PC-9 (cell line): ENCODE data around the gene CDCA5. TPM values are rescaled to one million over a fixed set of nuclear protein-coding genes. Genes with fewer than 3 reads are reported as not detected.

Source experiments
- BruUV-seq: library from RNA; stranded (reverse); fragments of 400-500 nt; replicated peaks from 2 replicates; lab custom pipeline; 2021; lab: Mats Ljungman, UMichigan
- CTCF ChIA-PET: fragments of 300-600 bp; sonication (Branson Sonifier 250); formaldehyde crosslinking; loops from one replicate; lab custom pipeline; 2022; ENCODE audit warnings: antibody characterized with exemption; lab: Charles Lee
- POLR2A ChIA-PET: fragments of 300-600 bp; sonication (Branson Sonifier 250); formaldehyde crosslinking; loops from one replicate; lab custom pipeline; 2022; ENCODE audit warnings: antibody characterized with exemption; ENCODE audit not compliant: unreplicated experiment; lab: Charles Lee
- DNase-seq, 2 experiments: peaks; one replicate each; pipeline versions ENCODE4 v3.0.0 to v3.0.0-alpha.2; 2015 to 2022; ENCODE audit warnings: mixed read lengths in 1 of 2
- H2AFZ ChIP-seq: fragments of 200-600 bp; sonication (generic); 2 replicates; pipeline ENCODE4 v1.8.1; 2017; ENCODE audit warnings: antibody characterized with exemption
- H3F3A ChIP-seq: fragments of 200-600 bp; sonication (generic); 2 replicates; pipeline ENCODE4 v1.8.1; 2017; ENCODE audit warnings: antibody characterized with exemption, mild to moderate bottlenecking, low read depth; ENCODE audit not compliant: insufficient read depth
- H3K27ac ChIP-seq: fragments of 200-600 bp; sonication (generic); 2 replicates; pipeline ENCODE4 v1.6.1; 2016; ENCODE audit warnings: mixed run types
- H3K27me3 ChIP-seq: fragments of 200-600 bp; sonication (generic); 2 replicates; pipeline ENCODE4 v1.6.1; 2016; ENCODE audit warnings: low read depth, mixed run types; ENCODE audit not compliant: insufficient read depth
- H3K36me3 ChIP-seq: fragments of 200-600 bp; sonication (generic); 2 replicates; pipeline ENCODE4 v1.6.1; 2016; ENCODE audit warnings: low read depth, mixed run types
- H3K4me1 ChIP-seq: fragments of 200-600 bp; sonication (generic); replicated peaks from 2 replicates; pipeline ENCODE4 v1.6.1; 2016; ENCODE audit warnings: mixed run types; ENCODE audit not compliant: insufficient read depth
- H3K4me2 ChIP-seq: fragments of 200-600 bp; sonication (generic); 2 replicates; pipeline ENCODE4 v1.6.1; 2017; ENCODE audit warnings: mixed run types
- H3K4me3 ChIP-seq: fragments of 200-600 bp; sonication (generic); 2 replicates; pipeline ENCODE4 v1.6.1; 2016; ENCODE audit warnings: mixed run types
- H3K79me2 ChIP-seq: fragments of 200-600 bp; sonication (generic); 2 replicates; pipeline ENCODE4 v1.6.1; 2017; ENCODE audit warnings: low read depth, mixed run types
- H3K9me2 ChIP-seq: fragments of 200-600 bp; sonication (generic); 2 replicates; pipeline ENCODE4 v1.8.1; 2017; ENCODE audit warnings: mild to moderate bottlenecking; ENCODE audit not compliant: insufficient read depth
- H3K9me3 ChIP-seq: fragments of 200-600 bp; sonication (generic); 2 replicates; pipeline ENCODE4 v1.8.1; 2016; ENCODE audit warnings: low read depth; ENCODE audit not compliant: insufficient read depth
- H4K20me1 ChIP-seq: fragments of 200-600 bp; sonication (generic); 2 replicates; pipeline ENCODE4 v1.8.1; 2017; ENCODE audit not compliant: insufficient read depth
- CTCF ChIP-seq: fragments of 200-600 bp; sonication (generic); conservative IDR thresholded peaks from 2 replicates; pipeline ENCODE4 v1.6.1; 2017; ENCODE audit warnings: mixed run types, antibody characterized with exemption, mild to moderate bottlenecking, moderate library complexity
- EZH2 ChIP-seq: fragments of 200-600 bp; sonication (generic); IDR thresholded peaks from 2 replicates; pipeline ENCODE4 v1.8.0; 2017; ENCODE audit warnings: antibody characterized with exemption, low read depth
- intact Hi-C: fragments of 100-400 bp; cut with micrococcal nuclease; formaldehyde crosslinking; loops from one replicate; pipeline ENCODE4 v1.10.0; 2022; ENCODE audit not compliant: unreplicated experiment
- total RNA-seq: library from RNA; stranded (reverse); gene quantifications from 2 replicates; pipeline ENCODE4 v1.2.3, GENCODE V29; 2021

Gene CDCA5
- total RNA-seq, 1 experiment from 2014 or later = 86.4 TPM

GRCh38 chr11:65078786-65079342 is 5.0 kb downstream of the CDCA5 start:
- Histone ChIP-seq H3K9me3 (no peaks in the 10 kb centered on the region), H3K79me2 (peaks cover 31% of the 10 kb centered on the region), H4K20me1 (no peaks in the 10 kb centered on the region), H3K27ac (no peak overlapping the region), H3K36me3 (peaks cover 10% of the 10 kb centered on the region), H3K4me1 (peaks cover 8% of the 10 kb centered on the region), H2AFZ (no peak overlapping the region), H3F3A (peaks cover 26% of the 10 kb centered on the region), H3K4me3 (no peak overlapping the region), H3K4me2 (no peak overlapping the region), H3K9me2 (no peaks in the 10 kb centered on the region), H3K27me3 (no peaks in the 10 kb centered on the region)
- intact Hi-C loops = no loop called here
- peak in 1 of 2 experiments; percentile 17 for DNase-seq
- CTCF ChIA-PET = interaction anchor here (0.7 kb wide), 1 partner anchor 22 kb away, joined by 5 read pairs; no protein-coding TSS in a partner anchor
- no TSS peak for BruUV-seq
- POLR2A ChIA-PET = no interaction called here
- TF ChIP-seq EZH2 (no peak), CTCF (no peak)

- no TSS peak for BruUV-seq
- TF ChIP-seq CTCF (peak; percentile 79), EZH2 (no peak)
- H3K79me2 ChIP-seq = peaks cover 24% of the 10 kb centered on the region
- no peak overlapping the region for H3K4me3 ChIP-seq
- peak; percentile 35 to 39 for DNase-seq
- no peak overlapping the region for H3K4me2 ChIP-seq
- no peak overlapping the region for H3K27ac ChIP-seq
- no peaks in the 10 kb centered on the region for H3K9me3 ChIP-seq
- intact Hi-C loops = no loop called here
- POLR2A ChIA-PET = no interaction called here
- peaks cover 26% of the 10 kb centered on the region for H3F3A ChIP-seq
- peaks cover 10% of the 10 kb centered on the region for H3K36me3 ChIP-seq
- H4K20me1 ChIP-seq = no peaks in the 10 kb centered on the region
- no peaks in the 10 kb centered on the region for H3K9me2 ChIP-seq
- H3K27me3 ChIP-seq = no peaks in the 10 kb centered on the region
- H2AFZ ChIP-seq = no peak overlapping the region
- CTCF ChIA-PET = interaction anchor here (0.7 kb wide), 1 partner anchor 21 kb away, joined by 5 read pairs; no protein-coding TSS in a partner anchor
- peaks cover 8% of the 10 kb centered on the region for H3K4me1 ChIP-seq
These were observed 5.7 kb downstream of the CDCA5 start for GRCh38 chr11:65078151-65078550.

- Histone ChIP-seq H3K9me2 (no peaks in the 10 kb centered on the region), H4K20me1 (no peaks in the 10 kb centered on the region), H2AFZ (no peak overlapping the region), H3K79me2 (peaks cover 17% of the 10 kb centered on the region), H3K27me3 (no peaks in the 10 kb centered on the region), H3K9me3 (no peaks in the 10 kb centered on the region), H3K4me1 (peaks cover under 1% of the 10 kb centered on the region; the same call in 1 of the 2 replicates), H3K4me3 (no peak overlapping the region), H3K36me3 (peaks cover 10% of the 10 kb centered on the region), H3K4me2 (no peak overlapping the region), H3K27ac (no peak overlapping the region), H3F3A (peaks cover 26% of the 10 kb centered on the region)
- intact Hi-C loops = no loop called here
- BruUV-seq = no TSS peak
- CTCF ChIA-PET = no interaction called here
- no peak for TF ChIP-seq EZH2
- TF ChIP-seq CTCF = no peak
- POLR2A ChIA-PET = no interaction called here
- DNase-seq = peak in 1 of 2 experiments; percentile 34
These were observed 6.4 kb downstream of the CDCA5 start for GRCh38 chr11:65077451-65077850.
